Psoas muscle (tissue), 8 donors: ENCODE results near the gene SMARCA4. TPM values are rescaled to one million over a fixed set of nuclear protein-coding genes. Genes with fewer than 3 reads are reported as not detected.

Source experiments
- ATAC-seq, 4 donors: fragments of 200-7000 bp; cut with Tn5 transposase; one replicate each; pipeline ENCODE4 v1.9.1; 2020; ENCODE audit warnings: moderate library complexity in 3 of 4, mild to moderate bottlenecking in 2 of 4
- DNase-seq, 2 donors: peaks; one replicate each; pipeline ENCODE4 v3.0.0-alpha.2; 2020
- H3K27ac ChIP-seq: fragments of 200-600 bp; one replicate; pipeline ENCODE4 v1.8.0; 2022
- H3K27me3 ChIP-seq, 3 donors: fragments of 200-600 bp in 1 of 3; one replicate each; pipeline versions ENCODE4 v1.6.1 to v1.8.0; 2013 to 2022; ENCODE audit warnings: low read length in 2 of 3, mild to moderate bottlenecking in 2 of 3, moderate library complexity in 1 of 3; ENCODE audit not compliant: insufficient read depth in 3 of 3
- H3K36me3 ChIP-seq, 2 donors: fragments of 200-600 bp in 1 of 2; one replicate each; pipeline versions ENCODE4 v1.6.1 to v1.8.0; 2013 to 2022; ENCODE audit warnings: low read depth in 1 of 2, mild to moderate bottlenecking in 1 of 2, moderate library complexity in 1 of 2; ENCODE audit not compliant: insufficient read depth in 1 of 2
- H3K4me1 ChIP-seq: fragments of 200-600 bp; one replicate; pipeline ENCODE4 v1.8.0; 2022
- H3K4me3 ChIP-seq: fragments of 200-600 bp; one replicate; pipeline ENCODE4 v1.8.0; 2022; ENCODE audit warnings: mild to moderate bottlenecking
- H3K9me3 ChIP-seq: fragments of 200-600 bp; one replicate; pipeline ENCODE4 v1.8.0; 2022
- CTCF ChIP-seq: fragments of 200-600 bp; IDR thresholded peaks from one replicate; pipeline ENCODE4 v1.8.0; 2022; ENCODE audit warnings: antibody characterized with exemption
- WGBS, 3 donors: extraction: QIAGEN DNeasy Blood & Tissue Kit; methylation state at CpG; one replicate each; pipeline versions ENCODE4 v1.1.6 to v1.1.7; 2013; 5-methylcytosine and 5-hydroxymethylcytosine counted together
- intact Hi-C, 2 donors: fragments of 100-400 bp; cut with DNase I; formaldehyde crosslinking; loops; one replicate each; pipeline versions ENCODE4 v1.11.0 to v1.14.2; 2022
- polyA plus RNA-seq, 3 donors: library from polyadenylated mRNA; stranded (reverse); fragments of 200-250 nt; gene quantifications; one replicate each; pipeline ENCODE4 v1.2.3, GENCODE V29; 2013
- total RNA-seq, 4 donors: library from RNA; stranded (reverse); fragmentation: NEBNext Ultra II Directional in 2 of 4; extraction: Animal tissue kit (Norgen Biotek cat#: 25700) in 2 of 4; gene quantifications; one replicate each; pipeline versions ENCODE4 v1.2.1 to v1.2.4, GENCODE V29; 2021 to 2023
- donor health status: healthy with polysubstance abuse.
- donor health status: DM: no; HTN: no; CAD: no; lungs with moderate emphysema.
- donor health status: Bipolar disorder and iron deficiency.
- donor health status: healthy.
- donor health status: DM: yes; HTN: yes; CAD: no.
- donor health status: DM: no; HTN: no; CAD: no.
- donor health status: DM: no; HTN: no; CAD: no.
- donor health status: DM: yes; HTN: yes; CAD: no.

The SMARCA4 gene
- total and polyA plus RNA-seq, 7 donors: 34.8 to 124 (median 51.9) TPM

DNA sequence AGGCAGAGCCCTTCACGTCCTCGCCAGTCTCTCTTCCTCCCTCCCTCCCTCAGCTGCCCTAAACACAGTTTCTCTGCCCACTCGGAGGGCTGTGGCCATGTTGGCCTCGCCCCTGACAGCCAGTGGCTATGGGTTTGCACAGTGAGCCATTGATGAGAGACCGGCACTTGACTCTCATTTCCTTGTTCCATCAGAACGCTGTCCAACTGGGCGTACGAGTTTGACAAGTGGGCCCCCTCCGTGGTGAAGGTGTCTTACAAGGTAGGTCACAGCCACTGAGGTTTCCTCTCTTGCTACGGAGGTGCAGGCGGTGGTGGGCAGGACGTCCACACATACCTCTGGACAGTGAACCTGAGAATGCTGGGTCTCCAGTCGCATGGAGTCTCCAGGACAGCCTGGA lies 57.9 kb downstream of the SMARCA4 start:
- Histone ChIP-seq H3K27ac (no peak overlapping the region), H3K27me3 (no peaks in the 10 kb centered on the region), H3K9me3 (no peaks in the 10 kb centered on the region), H3K4me3 (no peak overlapping the region), H3K36me3 (peaks cover 8 to 99% of the 10 kb centered on the region in 2 donors), H3K4me1 (no peaks in the 10 kb centered on the region)
- DNase-seq (no peak), ATAC-seq (no peak)
- 94 to 98% (median 96%) methylated on average over 13 of the region's 13 CpGs for WGBS, 3 donors
- no peak for TF ChIP-seq CTCF
- intact Hi-C loops: loop anchor here in 1 of 2 donors (10.0 kb wide), 1 partner anchor 74 kb away; no protein-coding TSS in a partner anchor

DNA sequence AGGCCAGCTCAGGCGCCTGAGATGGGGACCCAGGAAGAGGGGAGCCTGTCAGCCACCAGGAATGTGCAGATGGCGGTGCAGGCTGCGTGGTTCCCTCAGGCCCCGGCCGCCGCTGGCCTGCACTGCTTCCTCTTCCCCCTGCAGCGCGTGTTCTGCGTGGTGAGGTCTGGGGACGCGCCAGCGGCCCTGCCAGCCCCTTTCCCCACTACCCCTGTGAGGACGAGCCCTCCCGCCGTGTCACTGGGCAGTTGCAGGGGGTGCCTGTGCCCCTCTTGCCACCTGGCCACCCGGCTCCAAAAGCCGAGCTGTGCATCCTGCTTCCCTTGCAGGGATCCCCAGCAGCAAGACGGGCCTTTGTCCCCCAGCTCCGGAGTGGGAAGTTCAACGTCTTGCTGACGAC lies 58.4 kb downstream of the SMARCA4 start:
- H3K4me3 ChIP-seq: no peak overlapping the region
- DNase-seq: no peak
- H3K27ac ChIP-seq: no peak overlapping the region
- 93 to 95% (median 93%) methylated on average over 15 to 21 of the region's 21 CpGs for WGBS, 3 donors
- H3K4me1 ChIP-seq: no peaks in the 10 kb centered on the region
- ATAC-seq: no peak
- intact Hi-C loops: loop anchor here in 1 of 2 donors (10.0 kb wide), 1 partner anchor 74 kb away; no protein-coding TSS in a partner anchor
- peaks cover 7 to 99% of the 10 kb centered on the region in 2 donors for H3K36me3 ChIP-seq
- no peaks in the 10 kb centered on the region for H3K9me3 ChIP-seq
- no peak for TF ChIP-seq CTCF
- no peaks in the 10 kb centered on the region for H3K27me3 ChIP-seq

GRCh38 chr19:11019824-11020223 lies 59.0 kb downstream of the SMARCA4 start:
- no peak overlapping the region for H3K27ac ChIP-seq
- H3K9me3 ChIP-seq: no peaks in the 10 kb centered on the region
- no peaks in the 10 kb centered on the region for H3K4me1 ChIP-seq
- WGBS, 3 donors: 77 to 84% (median 79%) methylated on average over 8 of the region's 8 CpGs
- intact Hi-C loops: loop anchor here in 1 of 2 donors (10.0 kb wide), 1 partner anchor 75 kb away; no protein-coding TSS in a partner anchor
- H3K36me3 ChIP-seq: peaks cover 7 to 99% of the 10 kb centered on the region in 2 donors
- no peak for ATAC-seq
- DNase-seq: peak in 1 of 2 donors; percentile 40
- H3K27me3 ChIP-seq: no peaks in the 10 kb centered on the region
- no peak for TF ChIP-seq CTCF
- no peak overlapping the region for H3K4me3 ChIP-seq

- Histone ChIP-seq H3K36me3 (peaks cover 7 to 99% of the 10 kb centered on the region in 2 donors), H3K9me3 (no peaks in the 10 kb centered on the region), H3K27me3 (no peaks in the 10 kb centered on the region), H3K4me1 (no peaks in the 10 kb centered on the region), H3K27ac (no peak overlapping the region), H3K4me3 (no peak overlapping the region)
- WGBS, 3 donors: 95 to 100% (median 96%) methylated on average over 6 of the region's 6 CpGs
- no peak for TF ChIP-seq CTCF
- ATAC-seq: no peak
- intact Hi-C loops: no loop called here
- no peak for DNase-seq
Observed at GRCh38 chr19:11020423-11020822, 59.6 kb downstream of the SMARCA4 start.
